H1 (cell line): Measurements from ENCODE around the gene GPC6. TPM values are rescaled to one million over a fixed set of nuclear protein-coding genes. Genes with fewer than 3 reads are reported as not detected.

ENCODE experiments used
- CTCF ChIA-PET: fragments of 300-600 bp; sonication (Branson Sonifier 250); formaldehyde crosslinking; loops from one replicate; lab custom pipeline; 2021; ENCODE audit not compliant: partially characterized antibody; lab: Charles Lee
- POLR2A ChIA-PET: fragments of 300-600 bp; sonication (Branson Sonifier 250); formaldehyde crosslinking; loops from one replicate; lab custom pipeline; 2021; ENCODE audit warnings: inconsistent platforms; ENCODE audit not compliant: partially characterized antibody; lab: Charles Lee
- DNase-seq, 2 experiments: peaks; one replicate each; pipeline versions ENCODE4 v3.0.0 to v3.0.0-alpha.2; 2010 to 2022; ENCODE audit warnings: low spot score in 2 of 2, low read depth in 1 of 2, mixed read lengths in 1 of 2
- FAIRE-seq: peaks from 2 replicates; lab custom pipeline; 2011; peaks lifted over from hg19 to GRCh38; lab: Jason Lieb, UNC
- H2AFZ ChIP-seq: 2 replicates; pipeline ENCODE4 v1.8.1; 2012; ENCODE audit warnings: low read length, inconsistent platforms
- H2AK5ac ChIP-seq: 2 replicates; pipeline ENCODE4 v1.6.1; 2013; ENCODE audit warnings: low read depth, low read length
- H2BK120ac ChIP-seq: replicated peaks from 2 replicates; pipeline ENCODE3; 2013; ENCODE audit warnings: low read depth, low read length, inconsistent platforms
- H2BK12ac ChIP-seq: 2 replicates; pipeline ENCODE4 v1.6.1; 2013; ENCODE audit warnings: low read depth, low read length
- H2BK15ac ChIP-seq: 2 replicates; pipeline ENCODE4 v1.6.1; 2013; ENCODE audit warnings: low read length
- H2BK20ac ChIP-seq: 2 replicates; pipeline ENCODE4 v1.6.1; 2013; ENCODE audit warnings: low read length
- H2BK5ac ChIP-seq: 2 replicates; pipeline ENCODE4 v1.6.1; 2013; ENCODE audit warnings: low read depth, low read length
- H3K14ac ChIP-seq: 2 replicates; pipeline ENCODE4 v1.6.1; 2013; ENCODE audit warnings: inconsistent platforms; ENCODE audit not compliant: insufficient read length
- H3K18ac ChIP-seq: 2 replicates; pipeline ENCODE4 v1.6.1; 2013; ENCODE audit warnings: low read length; ENCODE audit errors: extremely low read depth
- H3K23ac ChIP-seq: 2 replicates; pipeline ENCODE4 v1.6.1; 2013; ENCODE audit warnings: inconsistent platforms; ENCODE audit not compliant: insufficient read length
- H3K23me2 ChIP-seq: 2 replicates; pipeline ENCODE4 v1.6.1; 2013; ENCODE audit warnings: low read depth, low read length
- H3K27ac ChIP-seq: 2 replicates; pipeline ENCODE4 v1.6.1; 2011; ENCODE audit warnings: low read depth, low read length, inconsistent platforms
- H3K27me3 ChIP-seq, 4 experiments: replicated peaks in 1 of 4; 1 replicate in 1 of 4; 2 replicates in 3 of 4; pipeline versions ENCODE4 v1.6.1 to v1.8.1; 2011 to 2013; ENCODE audit warnings: low read length in 3 of 4, mild to moderate bottlenecking in 3 of 4, inconsistent platforms in 2 of 4, mixed read lengths in 2 of 4, moderate library complexity in 1 of 4; ENCODE audit not compliant: control insufficient read depth in 3 of 4, insufficient read depth in 3 of 4; ENCODE audit errors: extremely low read depth in 1 of 4
- H3K36me3 ChIP-seq, 4 experiments: 2 replicates each; pipeline versions ENCODE4 v1.6.1 to v1.8.1; 2011 to 2013; ENCODE audit warnings: mild to moderate bottlenecking in 4 of 4, low read length in 3 of 4, moderate library complexity in 2 of 4, control low read depth in 1 of 4, inconsistent platforms in 1 of 4; ENCODE audit not compliant: insufficient read depth in 4 of 4, control insufficient read depth in 2 of 4
- H3K4ac ChIP-seq: replicated peaks from 2 replicates; pipeline ENCODE3; 2013; ENCODE audit warnings: low read length, low read depth, mixed read lengths, inconsistent platforms; ENCODE audit not compliant: insufficient read length
- H3K4me1 ChIP-seq, 4 experiments: replicated peaks in 1 of 4; 1 replicate in 1 of 4; 2 replicates in 3 of 4; pipeline versions ENCODE4 v1.6.1 to v1.8.1; 2011 to 2013; ENCODE audit warnings: low read length in 3 of 4, inconsistent platforms in 2 of 4, mixed read lengths in 1 of 4; ENCODE audit not compliant: insufficient read depth in 4 of 4, control insufficient read depth in 3 of 4
- H3K4me2 ChIP-seq, 2 experiments: 2 replicates each; pipeline versions ENCODE4 v1.6.1 to v1.8.1; 2011 to 2013; ENCODE audit warnings: low read depth in 2 of 2, low read length in 2 of 2, control low read depth in 1 of 2, inconsistent platforms in 1 of 2, mild to moderate bottlenecking in 1 of 2; ENCODE audit not compliant: insufficient read depth in 1 of 2
- H3K4me3 ChIP-seq, 4 experiments: fragments of 200-600, 300-600 bp in 1 of 4; sonication (generic), shearing (Covaris generic), sonication (Bioruptor Twin) in 1 of 4; 2 replicates each; pipeline versions ENCODE4 v1.5.1 to v1.8.1; 2011 to 2016; ENCODE audit warnings: low read length in 4 of 4, low read depth in 3 of 4, control low read depth in 2 of 4, inconsistent platforms in 2 of 4, mild to moderate bottlenecking in 2 of 4, mixed read lengths in 1 of 4, moderate library complexity in 1 of 4; ENCODE audit not compliant: insufficient read depth in 2 of 4; ENCODE audit errors: extremely low read depth in 1 of 4
- H3K56ac ChIP-seq: replicated peaks from 2 replicates; pipeline ENCODE3; 2013; ENCODE audit warnings: low read depth, mild to moderate bottlenecking, mixed read lengths, low read length, inconsistent platforms; ENCODE audit not compliant: insufficient read length
- H3K79me1 ChIP-seq: 2 replicates; pipeline ENCODE4 v1.6.1; 2013; ENCODE audit warnings: low read depth, low read length, control low read depth
- H3K79me2 ChIP-seq, 2 experiments: 2 replicates each; pipeline versions ENCODE4 v1.6.1 to v1.8.1; 2012 to 2013; ENCODE audit warnings: low read length in 2 of 2, mild to moderate bottlenecking in 2 of 2, inconsistent platforms in 1 of 2; ENCODE audit not compliant: insufficient read depth in 2 of 2, control insufficient read depth in 1 of 2
- H3K9ac ChIP-seq, 4 experiments: replicated peaks in 1 of 4; 1 replicate in 1 of 4; 2 replicates in 3 of 4; pipeline versions ENCODE4 v1.6.1 to v1.8.1; 2011 to 2013; ENCODE audit warnings: low read depth in 3 of 4, low read length in 3 of 4, control low read depth in 2 of 4, mild to moderate bottlenecking in 2 of 4, moderate library complexity in 2 of 4, inconsistent platforms in 1 of 4; ENCODE audit errors: extremely low read depth in 1 of 4
- H3K9me3 ChIP-seq, 2 experiments: 2 replicates each; pipeline versions ENCODE4 v1.6.1 to v1.8.1; 2012 to 2013; ENCODE audit warnings: mild to moderate bottlenecking in 2 of 2, moderate library complexity in 2 of 2, control low read depth in 1 of 2, inconsistent platforms in 1 of 2, low read depth in 1 of 2, low read length in 1 of 2, mixed read lengths in 1 of 2; ENCODE audit not compliant: insufficient read depth in 2 of 2
- H4K20me1 ChIP-seq, 2 experiments: replicated peaks in 1 of 2; 2 replicates each; pipeline versions ENCODE3 to v1.8.1; 2011 to 2013; ENCODE audit warnings: inconsistent platforms in 2 of 2, low read length in 2 of 2, mild to moderate bottlenecking in 1 of 2; ENCODE audit not compliant: insufficient read depth in 2 of 2, control insufficient read depth in 1 of 2
- H4K5ac ChIP-seq: 2 replicates; pipeline ENCODE4 v1.6.1; 2013; ENCODE audit warnings: low read length, low read depth, mixed read lengths, inconsistent platforms; ENCODE audit not compliant: insufficient read length
- H4K8ac ChIP-seq: 2 replicates; pipeline ENCODE4 v1.8.0; 2013; ENCODE audit warnings: mild to moderate bottlenecking, moderate library complexity, low read length, inconsistent platforms; ENCODE audit not compliant: insufficient read depth; ENCODE audit errors: extremely low read depth
- H4K91ac ChIP-seq: replicated peaks from 2 replicates; pipeline ENCODE3; 2013; ENCODE audit warnings: low read length, mixed read lengths, inconsistent platforms; ENCODE audit not compliant: insufficient read length
- ATF2 ChIP-seq: IDR thresholded peaks from 2 replicates; pipeline ENCODE4 v1.6.1; 2012; ENCODE audit warnings: low read length, inconsistent platforms
- BACH1 ChIP-seq: IDR thresholded peaks from 2 replicates; pipeline ENCODE4 v1.6.1; 2012; ENCODE audit warnings: low read length, improper control_type of control experiment
- CHD1 ChIP-seq: IDR thresholded peaks from 2 replicates; pipeline ENCODE4 v1.6.1; 2012; ENCODE audit warnings: low read depth, low read length, improper control_type of control experiment
- EP300 ChIP-seq, 2 experiments: IDR thresholded peaks; 1 replicate in 1 of 2; 2 replicates in 1 of 2; pipeline ENCODE4 v1.6.1; 2011 to 2012; ENCODE audit warnings: low read depth in 2 of 2, low read length in 2 of 2, mild to moderate bottlenecking in 2 of 2, borderline replicate concordance in 1 of 2, inconsistent platforms in 1 of 2, moderate library complexity in 1 of 2
- EZH2 ChIP-seq: fragments of 200-600 bp; sonication (generic); IDR thresholded peaks from 2 replicates; pipeline ENCODE4 v1.7.1; 2012; ENCODE audit warnings: low read depth, mild to moderate bottlenecking, moderate library complexity, low read length, inconsistent platforms; ENCODE audit not compliant: severe bottlenecking
- GABPA ChIP-seq: IDR thresholded peaks from 2 replicates; pipeline ENCODE4 v1.6.1; 2011; ENCODE audit warnings: mild to moderate bottlenecking, low read length, moderate library complexity, borderline replicate concordance; ENCODE audit not compliant: insufficient read depth
- HDAC6 ChIP-seq: IDR thresholded peaks from one replicate; pipeline ENCODE4 v1.7.1; 2012; ENCODE audit warnings: low read depth, mild to moderate bottlenecking, inconsistent platforms, low read length, moderate library complexity
- NRF1 ChIP-seq: IDR thresholded peaks from 2 replicates; pipeline ENCODE4 v1.6.1; 2011; ENCODE audit warnings: mild to moderate bottlenecking, low read depth, low read length, improper control_type of control experiment
- PHF8 ChIP-seq: fragments of 200-600 bp; sonication (generic); conservative IDR thresholded peaks from 2 replicates; pipeline ENCODE4 v1.7.1; 2012; ENCODE audit warnings: low read depth, mild to moderate bottlenecking, inconsistent platforms, low read length, moderate library complexity
- SIX5 ChIP-seq: IDR thresholded peaks from 2 replicates; pipeline ENCODE4 v1.6.1; 2011; ENCODE audit warnings: mild to moderate bottlenecking, low read depth, low read length
- TAF7 ChIP-seq: optimal IDR thresholded peaks from 2 replicates; pipeline ENCODE3; 2011; ENCODE audit warnings: low read depth, mild to moderate bottlenecking, inconsistent platforms, low read length, moderate library complexity, borderline replicate concordance
- YY1 ChIP-seq: IDR thresholded peaks from 2 replicates; pipeline ENCODE4 v1.6.1; 2011; ENCODE audit warnings: low read depth, mild to moderate bottlenecking, low read length
- ZNF274 ChIP-seq: IDR thresholded peaks from 2 replicates; pipeline ENCODE4 v1.7.0; 2012; ENCODE audit warnings: low read length, borderline replicate concordance; ENCODE audit errors: extremely low read depth
- WGBS, 2 experiments: shearing (Covaris generic) in 1 of 2; methylation state at CpG; one replicate each; pipeline versions ENCODE4 v1.1.6 to v1.1.7; 2013 to 2015; ENCODE audit warnings: low lambda C conversion rate in 2 of 2, mixed read lengths in 2 of 2, inconsistent platforms in 1 of 2, low coverage in 1 of 2, missing lambda C conversion rate in 1 of 2; ENCODE audit not compliant: insufficient replicate concordance in 2 of 2, insufficient coverage in 1 of 2, insufficient read length in 1 of 2; ENCODE audit errors: extremely low coverage in 1 of 2, missing lambda C conversion rate in 1 of 2; 5-methylcytosine and 5-hydroxymethylcytosine counted together
- polyA plus RNA-seq, 7 experiments: library from polyadenylated mRNA; depleted of rRNA in 3 of 7; stranded (reverse) in 5 of 7; unstranded in 2 of 7; fragments of >200 nt in 5 of 7; fragments of 200-250 nt in 2 of 7; gene quantifications; 1 replicate in 5 of 7; 2 replicates in 1 of 7; 4 replicates in 1 of 7; pipeline versions ENCODE4 v1.2.1 to v1.2.3, GENCODE V29; 2011 to 2013; ENCODE audit warnings: missing spikeins in 2 of 7, mixed read lengths in 2 of 7
- total RNA-seq: library from RNA; stranded (reverse); fragmentation: NEBNext Ultra II Directional; extraction: Animal tissue kit (Norgen Biotek cat#: 25700); gene quantifications from 2 replicates; pipeline ENCODE4 v1.2.1, GENCODE V29; 2021

The GPC6 gene
- total and polyA plus RNA-seq, 2 of the 8 experiments (the other 6 are each of a cell fraction or from before 2014, with no cell fraction given) = 5.4 to 12.0 TPM

GRCh38 chr13:94249512-94249911 lies 1022.9 kb downstream of the GPC6 start:
- no peak overlapping the region for H2BK15ac ChIP-seq
- H3K27ac ChIP-seq = no peak overlapping the region
- ChIA-PET CTCF (no interaction called here), POLR2A (no interaction called here)
- H4K5ac ChIP-seq = no peak overlapping the region
- no peak overlapping the region for H3K4me3 ChIP-seq
- H3K27me3 ChIP-seq = no peaks in the 10 kb centered on the region
- H2AFZ ChIP-seq = no peak overlapping the region
- no peak overlapping the region for H4K8ac ChIP-seq
- H3K9me3 ChIP-seq = no peaks in the 10 kb centered on the region
- no peaks in the 10 kb centered on the region for H3K36me3 ChIP-seq
- no peak overlapping the region for H3K4me2 ChIP-seq
- WGBS, 2 experiments = 57% methylated on average over 1 of the region's 1 CpG; no CpG with 5 or more reads in 1 of the 2 experiments
- H3K4ac ChIP-seq = no peak overlapping the region
- no peak for DNase-seq
- no peak overlapping the region for H2BK120ac ChIP-seq
- H3K23me2 ChIP-seq = no peaks in the 10 kb centered on the region
- no peaks in the 10 kb centered on the region for H3K79me1 ChIP-seq
- no peak overlapping the region for H4K91ac ChIP-seq
- no peaks in the 10 kb centered on the region for H3K79me2 ChIP-seq
- H3K4me1 ChIP-seq = no peaks in the 10 kb centered on the region
- H2AK5ac ChIP-seq = no peak overlapping the region
- no peak overlapping the region for H3K56ac ChIP-seq
- H3K9ac ChIP-seq = no peak overlapping the region
- no peak for FAIRE-seq
- H2BK5ac ChIP-seq = no peak overlapping the region
- no peak overlapping the region for H3K14ac ChIP-seq
- no peak overlapping the region for H2BK12ac ChIP-seq
- H4K20me1 ChIP-seq = no peaks in the 10 kb centered on the region
- H3K23ac ChIP-seq = no peak overlapping the region
- H2BK20ac ChIP-seq = no peak overlapping the region
- H3K18ac ChIP-seq = no peak overlapping the region
- TF ChIP-seq PHF8 (no peak), TAF7 (no peak), EZH2 (no peak), YY1 (no peak), SIX5 (no peak), EP300 (IDR thresholded peaks at IDR 0.05; ENCODE audit: borderline replicate concordance in 1 of 2, low read depth in 2 of 2, low read length in 2 of 2) (no peak), CHD1 (no peak), GABPA (no peak), ZNF274 (no peak), NRF1 (no peak), ATF2 (no peak), HDAC6 (no peak), BACH1 (no peak)
